Neural progenitor cell (in vitro differentiated cells): ENCODE data around the gene SH3BP5. TPM values are rescaled to one million over a fixed set of nuclear protein-coding genes. Genes with fewer than 3 reads are reported as not detected.

Source experiments
- DNase-seq: peaks from one replicate; pipeline ENCODE4 v3.0.0-alpha.2; 2016; ENCODE audit warnings: low spot score
- H2AFZ ChIP-seq: fragments of 200-600 bp; sonication (generic); replicated peaks from 2 replicates; pipeline ENCODE4 v1.6.1; 2016; ENCODE audit warnings: antibody characterized with exemption
- H3F3A ChIP-seq: fragments of 200-600 bp; sonication (generic); 2 replicates; pipeline ENCODE4 v1.6.1; 2016; ENCODE audit warnings: antibody characterized with exemption, low read depth
- H3K27ac ChIP-seq: fragments of 200-600 bp; sonication (generic); 2 replicates; pipeline ENCODE4 v1.5.1; 2016; ENCODE audit warnings: mild to moderate bottlenecking
- H3K27me3 ChIP-seq: fragments of 200-600 bp; sonication (generic); 2 replicates; pipeline ENCODE4 v1.6.1; 2016; ENCODE audit warnings: mild to moderate bottlenecking, moderate library complexity
- H3K36me3 ChIP-seq: fragments of 200-600 bp; sonication (generic); 2 replicates; pipeline ENCODE4 v1.5.1; 2016
- H3K4me1 ChIP-seq: fragments of 200-600 bp; sonication (generic); 2 replicates; pipeline ENCODE4 v1.6.1; 2016; ENCODE audit warnings: mixed run types
- H3K4me2 ChIP-seq: fragments of 200-600 bp; sonication (generic); 2 replicates; pipeline ENCODE4 v1.6.1; 2016
- H3K4me3 ChIP-seq: fragments of 200-600 bp; sonication (generic); 2 replicates; pipeline ENCODE4 v1.5.1; 2016
- H3K79me2 ChIP-seq: fragments of 200-600 bp; sonication (generic); 2 replicates; pipeline ENCODE4 v1.6.1; 2016; ENCODE audit warnings: low read depth
- H3K9ac ChIP-seq: fragments of 200-600 bp; sonication (generic); 2 replicates; pipeline ENCODE4 v1.6.1; 2016
- H3K9me3 ChIP-seq: fragments of 200-600 bp; sonication (generic); 2 replicates; pipeline ENCODE4 v1.5.1; 2016; ENCODE audit warnings: low read depth
- H4K20me1 ChIP-seq: fragments of 200-600 bp; sonication (generic); 2 replicates; pipeline ENCODE4 v1.6.1; 2016; ENCODE audit warnings: low read depth
- H3K27ac Mint-ChIP-seq: 3 replicates; pipeline ENCODE4 v1.8.0; 2021; ENCODE audit warnings: mixed read lengths
- H3K27me3 Mint-ChIP-seq: 2 replicates; pipeline ENCODE4 v1.8.0; 2022; ENCODE audit warnings: low read depth, mild to moderate bottlenecking, inconsistent platforms, moderate library complexity, mixed read lengths; ENCODE audit not compliant: insufficient read depth
- H3K36me3 Mint-ChIP-seq: 3 replicates; pipeline ENCODE4 v1.8.0; 2021; ENCODE audit warnings: mixed read lengths
- H3K4me1 Mint-ChIP-seq: 3 replicates; pipeline ENCODE4 v1.8.0; 2021; ENCODE audit warnings: mixed read lengths
- H3K4me3 Mint-ChIP-seq: 3 replicates; pipeline ENCODE4 v1.8.0; 2021; ENCODE audit warnings: mild to moderate bottlenecking, moderate library complexity, mixed read lengths
- H3K9me3 Mint-ChIP-seq: 3 replicates; pipeline ENCODE4 v1.8.0; 2020; ENCODE audit warnings: mixed read lengths
- EZH2 ChIP-seq: fragments of 200-600 bp; sonication (generic); IDR thresholded peaks from 2 replicates; pipeline ENCODE4 v1.6.1; 2017; ENCODE audit warnings: antibody characterized with exemption, mild to moderate bottlenecking, moderate library complexity
- EZH2phosphoT487 ChIP-seq: fragments of 200-600 bp; sonication (generic); IDR thresholded peaks from 2 replicates; pipeline ENCODE4 v1.6.1; 2017; ENCODE audit warnings: antibody characterized with exemption
- total RNA-seq: library from RNA; depleted of rRNA; stranded (reverse); fragments of >200 nt; gene quantifications from 2 replicates; pipeline ENCODE4 v1.2.3, GENCODE V29; 2015; ENCODE audit warnings: low replicate concordance
- TF ChIP-seq, protein P1 (sequence below): fragments of 200-600 bp; sonication (generic); IDR thresholded peaks from 2 replicates; pipeline ENCODE4 v1.5.1; 2017; ENCODE audit warnings: antibody characterized with exemption, mild to moderate bottlenecking

The SH3BP5 gene
- total RNA-seq, 1 donor from 2014 or later = 11.2 TPM

DNA sequence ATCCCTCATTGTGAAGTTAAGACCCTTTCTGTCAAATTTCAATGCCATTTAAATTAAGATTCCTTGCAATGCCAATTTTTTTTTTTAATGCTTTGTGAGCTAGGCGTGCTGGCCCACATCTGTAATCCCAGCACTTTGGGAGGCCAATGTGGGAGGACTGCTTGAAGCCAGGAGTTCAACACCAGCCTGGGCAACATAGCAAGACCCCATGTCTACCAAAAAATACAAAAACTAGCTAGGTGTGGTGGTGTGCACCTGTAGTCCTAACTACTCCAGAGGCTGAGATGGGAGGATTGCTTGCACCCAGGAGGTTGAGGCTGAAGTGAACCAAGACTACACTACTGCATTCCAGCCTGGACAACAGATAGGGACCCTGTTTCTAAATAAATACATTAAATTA is 5.6 kb upstream of the SH3BP5 start:
- Mint-ChIP-seq H3K4me3 (no peak overlapping the region), H3K36me3 (no peaks in the 10 kb centered on the region), H3K27ac (no peak overlapping the region), H3K9me3 (no peaks in the 10 kb centered on the region), H3K27me3 (peaks cover 7% of the 10 kb centered on the region), H3K4me1 (peaks cover under 1% of the 10 kb centered on the region)
- DNase-seq = no peak
- H2AFZ ChIP-seq = no peak overlapping the region
- no peaks in the 10 kb centered on the region for H4K20me1 ChIP-seq
- no peaks in the 10 kb centered on the region for H3K9me3 ChIP-seq
- H3K4me3 ChIP-seq = no peak overlapping the region
- H3K27ac ChIP-seq = no peak overlapping the region
- no peaks in the 10 kb centered on the region for H3F3A ChIP-seq
- no peaks in the 10 kb centered on the region for H3K36me3 ChIP-seq
- no peak overlapping the region for H3K4me2 ChIP-seq
- peaks cover 16% of the 10 kb centered on the region for H3K27me3 ChIP-seq
- H3K79me2 ChIP-seq = no peaks in the 10 kb centered on the region
- no peak overlapping the region for H3K9ac ChIP-seq
- no peak for TF ChIP-seq EZH2phosphoT487
- TF ChIP-seq, protein P1, sequence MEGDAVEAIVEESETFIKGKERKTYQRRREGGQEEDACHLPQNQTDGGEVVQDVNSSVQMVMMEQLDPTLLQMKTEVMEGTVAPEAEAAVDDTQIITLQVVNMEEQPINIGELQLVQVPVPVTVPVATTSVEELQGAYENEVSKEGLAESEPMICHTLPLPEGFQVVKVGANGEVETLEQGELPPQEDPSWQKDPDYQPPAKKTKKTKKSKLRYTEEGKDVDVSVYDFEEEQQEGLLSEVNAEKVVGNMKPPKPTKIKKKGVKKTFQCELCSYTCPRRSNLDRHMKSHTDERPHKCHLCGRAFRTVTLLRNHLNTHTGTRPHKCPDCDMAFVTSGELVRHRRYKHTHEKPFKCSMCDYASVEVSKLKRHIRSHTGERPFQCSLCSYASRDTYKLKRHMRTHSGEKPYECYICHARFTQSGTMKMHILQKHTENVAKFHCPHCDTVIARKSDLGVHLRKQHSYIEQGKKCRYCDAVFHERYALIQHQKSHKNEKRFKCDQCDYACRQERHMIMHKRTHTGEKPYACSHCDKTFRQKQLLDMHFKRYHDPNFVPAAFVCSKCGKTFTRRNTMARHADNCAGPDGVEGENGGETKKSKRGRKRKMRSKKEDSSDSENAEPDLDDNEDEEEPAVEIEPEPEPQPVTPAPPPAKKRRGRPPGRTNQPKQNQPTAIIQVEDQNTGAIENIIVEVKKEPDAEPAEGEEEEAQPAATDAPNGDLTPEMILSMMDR = no peak
- no peak for TF ChIP-seq EZH2
- H3K4me1 ChIP-seq = no peaks in the 10 kb centered on the region

DNA sequence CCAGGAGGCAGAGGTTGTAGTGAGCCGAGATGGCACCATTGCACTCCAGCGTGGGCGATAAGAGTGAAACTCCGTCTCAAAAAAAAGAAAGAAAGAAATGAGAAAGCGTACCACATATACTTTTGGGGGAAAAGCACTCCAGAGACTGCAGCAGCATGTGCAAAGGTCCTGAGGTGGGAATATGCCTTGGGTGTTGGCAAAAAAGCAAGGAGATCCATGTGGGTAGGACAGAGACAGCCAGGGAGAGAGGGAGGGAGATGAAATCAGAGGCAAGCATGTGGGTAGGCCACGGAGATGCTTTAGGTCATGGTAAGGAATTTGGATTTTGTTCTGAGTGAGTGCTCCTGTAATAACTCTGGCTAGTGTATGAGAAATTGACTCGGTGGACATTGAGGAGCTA is 3.7 kb upstream of the SH3BP5 start:
- Histone ChIP-seq H2AFZ (no peak overlapping the region), H3K9me3 (no peaks in the 10 kb centered on the region), H3K27ac (no peak overlapping the region), H3K36me3 (no peaks in the 10 kb centered on the region), H3K79me2 (peaks cover 4% of the 10 kb centered on the region), H3K27me3 (peaks cover 30% of the 10 kb centered on the region), H3F3A (peaks cover 6% of the 10 kb centered on the region), H4K20me1 (no peaks in the 10 kb centered on the region), H3K4me3 (no peak overlapping the region), H3K4me1 (peaks cover 4% of the 10 kb centered on the region), H3K9ac (no peak overlapping the region), H3K4me2 (no peak overlapping the region)
- H3K4me1 Mint-ChIP-seq = peaks cover 10% of the 10 kb centered on the region
- DNase-seq = no peak
- no peak overlapping the region for H3K4me3 Mint-ChIP-seq
- no peak overlapping the region for H3K27ac Mint-ChIP-seq
- H3K9me3 Mint-ChIP-seq = no peaks in the 10 kb centered on the region
- no peak for TF ChIP-seq EZH2phosphoT487
- TF ChIP-seq, protein P1 = no peak
- H3K27me3 Mint-ChIP-seq = peaks cover 10% of the 10 kb centered on the region
- no peaks in the 10 kb centered on the region for H3K36me3 Mint-ChIP-seq

DNA sequence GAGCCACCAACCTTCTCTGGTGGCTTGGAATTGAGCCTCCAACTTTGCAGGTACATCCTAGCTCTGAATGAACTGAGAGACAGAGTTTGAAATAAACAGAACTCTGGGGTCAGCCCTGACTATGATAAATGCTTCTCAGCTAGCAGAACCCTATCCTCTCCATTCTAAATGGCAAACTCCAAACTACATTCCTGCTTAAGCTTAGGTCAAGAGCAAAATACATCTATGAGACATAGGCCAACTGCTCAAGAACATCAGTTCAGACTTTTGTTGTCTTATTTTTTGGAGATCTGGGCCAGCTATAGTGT is 1.5 kb upstream of the SH3BP5 start:
- H3K36me3 ChIP-seq = no peaks in the 10 kb centered on the region
- TF ChIP-seq EZH2phosphoT487 = no peak
- TF ChIP-seq, protein P1 = no peak
- no peak for TF ChIP-seq EZH2
- no peak overlapping the region for H3K4me3 ChIP-seq
- H3K27me3 ChIP-seq = peaks cover 33% of the 10 kb centered on the region
- H3K27ac ChIP-seq = no peak overlapping the region
- H3K4me1 ChIP-seq = peaks cover 20% of the 10 kb centered on the region
- H2AFZ ChIP-seq = no peak overlapping the region
- no peak for DNase-seq
- H3F3A ChIP-seq = peaks cover 17% of the 10 kb centered on the region
- Mint-ChIP-seq H3K36me3 (no peaks in the 10 kb centered on the region), H3K4me1 (peaks cover 30% of the 10 kb centered on the region), H3K27me3 (peaks cover 10% of the 10 kb centered on the region), H3K9me3 (no peaks in the 10 kb centered on the region), H3K27ac (no peak overlapping the region), H3K4me3 (no peak overlapping the region)
- no peaks in the 10 kb centered on the region for H3K9me3 ChIP-seq
- no peaks in the 10 kb centered on the region for H4K20me1 ChIP-seq
- no peak overlapping the region for H3K4me2 ChIP-seq
- no peak overlapping the region for H3K9ac ChIP-seq
- peaks cover 7% of the 10 kb centered on the region for H3K79me2 ChIP-seq
